Sigmoid colon (tissue), 7 donors: ENCODE data around the gene TMEM130. TPM values are rescaled to one million over a fixed set of nuclear protein-coding genes. Genes with fewer than 3 reads are reported as not detected.
"Not testable (repeated sequence)": the region's sequence is repeated elsewhere in the genome, so short reads cannot be mapped to it uniquely, and the experiment has no call there.

ENCODE experiments used
- DNase-seq: peaks from one replicate; pipeline ENCODE4 v3.0.0-alpha.2; 2019
- H3K27ac ChIP-seq, 4 donors: fragments of 200-600 bp; sonication (generic); one replicate each; pipeline ENCODE4 v1.5.1; 2016 to 2019; ENCODE audit warnings: mild to moderate bottlenecking in 1 of 4
- H3K27me3 ChIP-seq, 3 donors: fragments of 200-600 bp; sonication (generic); one replicate each; pipeline ENCODE4 v1.5.1; 2019; ENCODE audit warnings: mild to moderate bottlenecking in 1 of 3
- H3K36me3 ChIP-seq, 4 donors: fragments of 200-600 bp; sonication (generic); one replicate each; pipeline ENCODE4 v1.5.1; 2016 to 2019
- H3K4me1 ChIP-seq, 4 donors: fragments of 200-600 bp; sonication (generic); one replicate each; pipeline ENCODE4 v1.5.1; 2017 to 2019
- H3K4me3 ChIP-seq, 4 donors: fragments of 200-600 bp; sonication (generic); one replicate each; pipeline ENCODE4 v1.5.1; 2017 to 2019; ENCODE audit warnings: mild to moderate bottlenecking in 2 of 4, moderate library complexity in 1 of 4
- H3K9me3 ChIP-seq, 4 donors: fragments of 200-600 bp in 3 of 4; sonication (generic) in 3 of 4; one replicate each; pipeline versions ENCODE4 v1.5.1 to v1.6.1; 2013 to 2019
- EP300 ChIP-seq, 4 donors: sonication (generic); formaldehyde crosslinking; IDR thresholded peaks; one replicate each; pipeline ENCODE4 v1.6.1; 2017; ENCODE audit warnings: antibody characterized with exemption in 4 of 4
- POLR2A ChIP-seq, 2 donors: fragments of 450-650 bp; IDR thresholded peaks; one replicate each; pipeline ENCODE4 v1.6.1; 2016; ENCODE audit warnings: antibody characterized with exemption in 2 of 2, mild to moderate bottlenecking in 2 of 2, moderate library complexity in 2 of 2
- POLR2AphosphoS5 ChIP-seq, 4 donors: sonication (generic); formaldehyde crosslinking; IDR thresholded peaks; one replicate each; pipeline ENCODE4 v1.6.1; 2017; ENCODE audit warnings: antibody characterized with exemption in 4 of 4
- WGBS, 2 donors: extraction: QIAGEN DNeasy Blood & Tissue Kit; methylation state at CpG; one replicate each; pipeline ENCODE4 v1.1.7; 2013; 5-methylcytosine and 5-hydroxymethylcytosine counted together
- intact Hi-C: fragments of 100-400 bp; cut with DNase I; formaldehyde crosslinking; loops from one replicate; pipeline ENCODE4 v1.15.1; 2023
- polyA plus RNA-seq, 3 donors: library from polyadenylated mRNA; stranded (reverse); fragments of 200-250 nt; gene quantifications; one replicate each; pipeline ENCODE4 v1.2.3, GENCODE V29; 2013
- total RNA-seq, 4 donors: library from RNA; depleted of rRNA; stranded (reverse); fragments of >200 nt; gene quantifications; one replicate each; pipeline ENCODE4 v1.1.0, GENCODE V29; 2016
- TF ChIP-seq, protein P1 (sequence below), 4 experiments: fragments of 450-650 bp in 3 of 4; fragments of 200-600 bp in 1 of 4; IDR thresholded peaks; one replicate each; pipeline ENCODE4 v1.5.1; 2016 to 2019; ENCODE audit warnings: antibody characterized with exemption in 4 of 4, mild to moderate bottlenecking in 3 of 4, moderate library complexity in 2 of 4
- donor health status: healthy with polysubstance abuse.
- donor health status: Bipolar disorder and iron deficiency.
- donor health status: healthy.

Gene TMEM130
- total and polyA plus RNA-seq, 7 donors, result 2.1 to 3.3 (median 3.0) TPM; not detected in 2

DNA sequence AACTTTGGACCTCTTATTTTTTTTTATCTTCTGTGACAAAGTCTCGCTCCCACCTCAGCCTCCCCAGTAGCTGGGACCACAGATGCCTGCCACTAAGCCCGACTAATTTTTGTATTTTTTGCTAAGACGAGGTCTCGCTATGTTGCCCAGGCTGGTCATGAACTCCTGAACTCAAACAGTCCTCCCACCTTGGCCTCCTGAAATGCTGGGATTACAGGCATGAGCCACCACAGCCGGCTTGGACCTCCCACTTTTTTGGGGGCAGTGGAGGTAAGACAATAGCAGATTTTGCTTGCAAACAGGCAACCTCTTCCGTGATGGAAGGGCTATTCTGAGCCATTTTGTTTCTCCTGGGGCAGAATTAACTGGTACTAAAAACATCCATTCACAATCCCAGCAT is 7.3 kb upstream of the TMEM130 start:
- DNase-seq, result no peak

DNA sequence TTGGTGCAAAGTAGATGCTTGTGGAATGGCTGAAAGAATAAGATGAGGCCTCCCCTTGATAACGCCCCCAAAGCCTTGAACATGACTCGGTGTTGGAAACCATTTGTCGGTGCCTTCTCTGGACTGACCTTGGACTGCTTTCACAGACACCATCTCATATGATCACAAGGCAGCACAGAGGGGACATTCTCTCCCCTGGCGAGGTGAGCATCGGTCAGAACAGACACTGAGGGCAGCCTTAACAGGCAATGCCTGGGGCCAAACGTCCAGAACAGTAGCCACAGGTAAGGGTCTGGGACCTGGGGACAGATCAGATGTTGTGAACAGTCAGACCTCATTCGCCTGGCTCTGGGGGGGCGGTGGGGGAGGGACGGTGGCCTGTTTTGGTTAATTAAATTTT is 5.7 kb upstream of the TMEM130 start:
- Histone ChIP-seq H3K4me3 (no peak overlapping the region), H3K4me1 (peaks cover 0 to 22% (median 17%) of the 10 kb centered on the region in 4 donors), H3K9me3 (no peaks in the 10 kb centered on the region), H3K36me3 (no peaks in the 10 kb centered on the region), H3K27ac (no peak overlapping the region), H3K27me3 (peaks cover 0 to 33% (median 25%) of the 10 kb centered on the region in 3 donors)
- WGBS, 2 donors, result 84 to 89% methylated on average over 9 of the region's 9 CpGs
- intact Hi-C loops, result loop anchor here (5.0 kb wide), 2 partner anchors 267 to 593 kb away; partner anchors contain the start of genes BRI3 and SMURF1
- no peak for TF ChIP-seq POLR2AphosphoS5 (IDR thresholded peaks at IDR 0.05)
- peak; percentile 40 for DNase-seq

More for the DNA sequence above, 7.3 kb upstream of the TMEM130 start:
- H3K4me1 ChIP-seq, result peaks cover 0 to 19% (median 14%) of the 10 kb centered on the region in 4 donors
- TF ChIP-seq EP300 (IDR thresholded peaks at IDR 0.05) (no peak), POLR2A (IDR thresholded peaks at IDR 0.05) (no peak), POLR2AphosphoS5 (IDR thresholded peaks at IDR 0.05) (no peak)
- TF ChIP-seq, protein P1, sequence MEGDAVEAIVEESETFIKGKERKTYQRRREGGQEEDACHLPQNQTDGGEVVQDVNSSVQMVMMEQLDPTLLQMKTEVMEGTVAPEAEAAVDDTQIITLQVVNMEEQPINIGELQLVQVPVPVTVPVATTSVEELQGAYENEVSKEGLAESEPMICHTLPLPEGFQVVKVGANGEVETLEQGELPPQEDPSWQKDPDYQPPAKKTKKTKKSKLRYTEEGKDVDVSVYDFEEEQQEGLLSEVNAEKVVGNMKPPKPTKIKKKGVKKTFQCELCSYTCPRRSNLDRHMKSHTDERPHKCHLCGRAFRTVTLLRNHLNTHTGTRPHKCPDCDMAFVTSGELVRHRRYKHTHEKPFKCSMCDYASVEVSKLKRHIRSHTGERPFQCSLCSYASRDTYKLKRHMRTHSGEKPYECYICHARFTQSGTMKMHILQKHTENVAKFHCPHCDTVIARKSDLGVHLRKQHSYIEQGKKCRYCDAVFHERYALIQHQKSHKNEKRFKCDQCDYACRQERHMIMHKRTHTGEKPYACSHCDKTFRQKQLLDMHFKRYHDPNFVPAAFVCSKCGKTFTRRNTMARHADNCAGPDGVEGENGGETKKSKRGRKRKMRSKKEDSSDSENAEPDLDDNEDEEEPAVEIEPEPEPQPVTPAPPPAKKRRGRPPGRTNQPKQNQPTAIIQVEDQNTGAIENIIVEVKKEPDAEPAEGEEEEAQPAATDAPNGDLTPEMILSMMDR (IDR thresholded peaks at IDR 0.05), result no peak
- intact Hi-C loops, result loop anchor here (5.0 kb wide), 2 partner anchors 265 to 595 kb away; partner anchors contain the start of genes BRI3 and SMURF1
- no peak overlapping the region for H3K4me3 ChIP-seq
- peaks cover 0 to 16% (median 9%) of the 10 kb centered on the region in 3 donors for H3K27me3 ChIP-seq
- H3K27ac ChIP-seq, result no peak overlapping the region
- 87 to 93% methylated on average over 6 of the region's 6 CpGs for WGBS, 2 donors
- H3K36me3 ChIP-seq, result peaks cover 0 to 12% (median under 1%) of the 10 kb centered on the region in 4 donors
- no peaks in the 10 kb centered on the region for H3K9me3 ChIP-seq

- Histone ChIP-seq H3K27ac (no peak overlapping the region), H3K4me3 (no peak overlapping the region), H3K9me3 (no peaks in the 10 kb centered on the region), H3K4me1 (peaks cover 0 to 22% (median 20%) of the 10 kb centered on the region in 4 donors), H3K27me3 (peaks cover 0 to 38% (median 29%) of the 10 kb centered on the region in 3 donors), H3K36me3 (no peaks in the 10 kb centered on the region)
- WGBS, 2 donors, result 82 to 91% methylated on average over 1 of the region's 1 CpG
- intact Hi-C loops, result loop anchor here (5.0 kb wide), 2 partner anchors 267 to 593 kb away; partner anchors contain the start of genes BRI3 and SMURF1
- DNase-seq, result peak; percentile 5
- no peak for TF ChIP-seq POLR2AphosphoS5 (IDR thresholded peaks at IDR 0.05)
- TF ChIP-seq, protein P1 (IDR thresholded peaks at IDR 0.05), result no peak
- no peak for TF ChIP-seq EP300 (IDR thresholded peaks at IDR 0.05)
- no peak for TF ChIP-seq POLR2A (IDR thresholded peaks at IDR 0.05)
Measured at GRCh38 chr7:98874942-98875341, 5.1 kb upstream of the TMEM130 start.

DNA sequence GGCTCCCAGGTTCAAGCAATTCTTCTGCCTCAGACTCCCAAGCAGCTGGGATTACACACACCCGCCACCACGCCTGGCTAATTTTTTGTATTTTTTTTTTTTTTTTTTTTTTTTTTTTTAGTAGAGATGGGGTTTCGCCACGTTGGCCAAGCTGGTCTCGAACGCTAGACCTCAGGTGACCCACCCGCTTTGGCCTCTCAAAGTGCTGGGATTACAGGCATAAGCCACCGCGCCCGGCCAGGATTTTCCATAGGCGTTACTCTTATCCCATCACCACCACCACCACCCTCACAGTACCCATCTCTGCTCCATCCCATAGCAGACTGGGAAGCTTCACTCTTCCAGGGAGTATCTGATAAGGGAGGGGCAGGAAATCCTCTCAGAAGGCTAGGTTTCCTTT is 3.8 kb upstream of the TMEM130 start:
- H3K9me3 ChIP-seq, H3K27ac ChIP-seq, H3K4me3 ChIP-seq, H3K36me3 ChIP-seq, intact Hi-C loops: not testable (repeated sequence)
- Histone ChIP-seq H3K4me1 (peaks cover 0 to 22% (median 21%) of the 10 kb centered on the region in 4 donors), H3K27me3 (peaks cover 0 to 52% (median 39%) of the 10 kb centered on the region in 3 donors)
- DNase-seq, result peak; percentile 54
- 89% methylated on average over 11 of the region's 11 CpGs for WGBS, 2 donors

DNA sequence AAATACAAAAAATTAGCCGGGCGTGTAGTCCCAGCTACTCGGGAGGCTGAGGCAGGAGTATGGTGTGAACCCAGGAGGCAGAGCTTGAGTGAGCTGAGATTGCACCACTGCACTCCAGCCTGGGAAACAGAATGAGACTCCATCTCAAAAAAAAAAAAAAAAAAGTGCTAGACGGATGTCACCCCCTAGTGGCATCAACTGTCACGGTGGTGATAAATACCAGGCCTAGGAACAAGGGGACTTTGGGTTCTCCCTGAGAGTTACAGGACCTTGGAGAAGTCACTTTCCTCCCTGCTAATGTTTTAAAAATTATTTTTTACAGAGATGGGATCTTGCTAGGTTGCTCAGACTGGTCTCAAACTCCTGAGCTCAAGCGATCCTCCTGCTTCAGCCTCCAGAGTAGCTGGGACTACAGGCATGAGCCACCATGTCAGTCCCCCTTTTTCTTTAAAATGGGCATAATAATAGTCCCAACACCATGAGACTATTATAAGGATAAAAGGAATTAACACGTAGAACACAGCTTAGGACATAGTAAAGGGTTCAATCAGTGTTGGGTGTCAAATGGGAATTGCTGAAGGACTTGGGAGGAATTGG is 2.6 kb upstream of the TMEM130 start:
- H3K27me3 ChIP-seq, result peaks cover 0 to 52% (median 39%) of the 10 kb centered on the region in 3 donors
- H3K4me1 ChIP-seq, result peaks cover 0 to 18% (median 15%) of the 10 kb centered on the region in 4 donors
- intact Hi-C loops, result no loop called here
- no peak for TF ChIP-seq POLR2A (IDR thresholded peaks at IDR 0.05)
- TF ChIP-seq, protein P1 (IDR thresholded peaks at IDR 0.05), result no peak
- no peak for TF ChIP-seq EP300 (IDR thresholded peaks at IDR 0.05)
- H3K36me3 ChIP-seq, result no peaks in the 10 kb centered on the region
- H3K9me3 ChIP-seq, result no peaks in the 10 kb centered on the region
- no peak overlapping the region for H3K4me3 ChIP-seq
- no peak overlapping the region for H3K27ac ChIP-seq
- 57 to 66% methylated on average over 7 of the region's 7 CpGs for WGBS, 2 donors
- peak; percentile 3 for DNase-seq
